ENCODE data around the gene RAD51B.

The RAD51B gene

GRCh38 chr14:68148276-68148675, 328.7 kb downstream of the RAD51B start:
- TF ChIP-seq, protein P1, sequence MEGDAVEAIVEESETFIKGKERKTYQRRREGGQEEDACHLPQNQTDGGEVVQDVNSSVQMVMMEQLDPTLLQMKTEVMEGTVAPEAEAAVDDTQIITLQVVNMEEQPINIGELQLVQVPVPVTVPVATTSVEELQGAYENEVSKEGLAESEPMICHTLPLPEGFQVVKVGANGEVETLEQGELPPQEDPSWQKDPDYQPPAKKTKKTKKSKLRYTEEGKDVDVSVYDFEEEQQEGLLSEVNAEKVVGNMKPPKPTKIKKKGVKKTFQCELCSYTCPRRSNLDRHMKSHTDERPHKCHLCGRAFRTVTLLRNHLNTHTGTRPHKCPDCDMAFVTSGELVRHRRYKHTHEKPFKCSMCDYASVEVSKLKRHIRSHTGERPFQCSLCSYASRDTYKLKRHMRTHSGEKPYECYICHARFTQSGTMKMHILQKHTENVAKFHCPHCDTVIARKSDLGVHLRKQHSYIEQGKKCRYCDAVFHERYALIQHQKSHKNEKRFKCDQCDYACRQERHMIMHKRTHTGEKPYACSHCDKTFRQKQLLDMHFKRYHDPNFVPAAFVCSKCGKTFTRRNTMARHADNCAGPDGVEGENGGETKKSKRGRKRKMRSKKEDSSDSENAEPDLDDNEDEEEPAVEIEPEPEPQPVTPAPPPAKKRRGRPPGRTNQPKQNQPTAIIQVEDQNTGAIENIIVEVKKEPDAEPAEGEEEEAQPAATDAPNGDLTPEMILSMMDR (IDR thresholded peaks at IDR 0.05; ENCODE audit: extremely low read depth, missing control alignments) = no peak
- no peak for DNase-seq (ENCODE audit: low spot score)

DNA sequence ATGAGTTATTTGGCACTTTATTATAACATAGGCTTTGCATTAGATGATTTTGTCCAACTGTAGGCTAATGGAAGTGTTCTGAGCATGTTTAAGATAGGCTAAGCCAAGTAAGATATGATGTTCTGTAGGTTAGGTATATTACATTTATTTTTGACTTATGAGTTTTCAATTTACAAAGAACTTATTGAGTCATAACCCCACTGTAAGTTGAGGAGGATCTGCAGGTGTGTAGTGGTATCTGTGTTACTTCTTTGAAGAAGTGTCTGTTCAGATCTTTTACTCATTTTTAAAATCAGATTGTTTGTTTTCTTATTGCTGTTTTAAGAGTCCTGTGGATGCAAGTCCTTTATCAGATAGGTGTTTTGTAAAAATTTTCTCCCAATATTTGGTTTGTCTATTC, 329.2 kb downstream of the RAD51B start:
- no peak for DNase-seq (ENCODE audit: low spot score)
- TF ChIP-seq, protein P1 (IDR thresholded peaks at IDR 0.05; ENCODE audit: extremely low read depth, missing control alignments) = no peak

DNA sequence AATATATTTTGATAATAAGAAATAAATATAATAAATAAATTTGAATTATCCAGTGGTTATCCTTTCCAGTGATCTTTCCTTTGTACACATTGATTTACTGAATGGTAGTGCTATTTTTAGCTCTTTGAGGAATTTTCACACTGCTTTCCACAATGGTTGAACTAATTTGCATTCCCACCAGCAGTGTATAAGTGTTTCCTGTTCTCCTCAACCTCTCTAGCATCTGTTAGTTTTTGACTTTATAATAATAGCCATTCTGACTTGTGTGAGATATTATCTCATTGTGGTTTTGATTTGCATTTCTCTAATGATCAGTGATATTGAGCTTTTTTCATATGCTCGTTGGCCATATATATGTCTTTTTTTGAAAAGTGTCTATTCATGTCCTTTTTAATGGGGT, 333.7 kb downstream of the RAD51B start:
- DNase-seq (ENCODE audit: low spot score) = no peak
- TF ChIP-seq, protein P1 (IDR thresholded peaks at IDR 0.05; ENCODE audit: extremely low read depth, missing control alignments) = no peak

DNA sequence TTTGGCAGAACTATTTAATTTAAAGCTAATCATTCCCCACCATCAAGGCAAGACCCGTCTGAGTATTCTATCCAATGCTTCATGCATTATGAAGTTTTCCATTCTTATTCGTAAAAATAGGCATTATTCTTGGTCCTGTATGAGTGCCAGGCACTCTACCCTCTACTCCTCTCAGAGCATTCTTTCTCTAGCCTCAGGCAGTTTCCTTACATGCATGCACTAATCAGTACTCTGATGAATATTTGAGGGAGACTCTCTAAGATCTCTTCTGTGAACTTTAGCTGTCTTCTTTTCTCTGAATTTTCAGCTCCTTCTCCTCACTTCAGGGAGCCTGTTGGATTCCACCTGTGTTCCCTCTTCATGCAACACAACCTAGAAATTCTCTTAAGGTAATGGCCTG, 334.7 kb downstream of the RAD51B start:
- TF ChIP-seq, protein P1 (IDR thresholded peaks at IDR 0.05; ENCODE audit: extremely low read depth, missing control alignments) = no peak
- DNase-seq (ENCODE audit: low spot score) = no peak

DNA sequence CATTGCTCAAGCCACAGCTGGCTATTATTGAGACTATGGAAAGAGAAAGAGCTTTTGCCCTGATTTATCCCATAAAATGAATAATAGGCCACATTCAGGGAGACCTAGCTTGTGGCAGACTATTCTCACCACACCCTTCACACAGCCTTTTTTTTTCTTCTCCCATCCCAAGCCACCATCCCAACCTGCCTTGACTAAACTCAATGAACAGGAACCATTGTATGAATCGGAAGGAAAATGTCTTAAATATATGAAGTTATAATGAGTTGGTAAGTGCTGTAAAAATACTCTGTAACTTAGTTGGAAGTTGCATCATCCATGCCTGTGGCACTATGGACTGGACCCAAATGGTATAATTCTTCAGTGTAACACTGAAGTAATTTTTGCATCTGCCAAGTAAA, 338.4 kb downstream of the RAD51B start:
- TF ChIP-seq, protein P1 (IDR thresholded peaks at IDR 0.05; ENCODE audit: extremely low read depth, missing control alignments) = no peak

DNA sequence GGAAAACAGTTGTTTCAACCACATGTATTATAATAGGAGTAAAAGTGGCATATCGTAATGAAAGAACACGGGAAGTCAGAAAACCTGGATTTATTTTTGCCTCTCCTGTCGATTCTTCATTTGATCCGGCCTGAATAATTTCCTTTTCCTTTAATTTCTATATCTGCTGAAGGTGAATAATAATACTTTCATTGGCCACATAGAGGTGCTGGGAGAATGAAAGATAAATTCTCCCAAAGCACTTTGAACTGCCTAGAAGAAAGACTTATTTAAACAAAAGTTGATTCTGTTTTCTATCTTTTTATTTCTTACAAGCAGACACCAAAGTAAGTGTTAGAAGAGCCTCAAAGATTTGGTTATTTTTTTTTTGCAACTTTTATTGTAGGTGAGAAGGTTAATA, 339.1 kb downstream of the RAD51B start:
- no peak for DNase-seq (ENCODE audit: low spot score)
- TF ChIP-seq, protein P1 (IDR thresholded peaks at IDR 0.05; ENCODE audit: extremely low read depth, missing control alignments) = no peak

More for the DNA sequence above, 338.4 kb downstream of the RAD51B start:
- DNase-seq (ENCODE audit: low spot score) = no peak

- no peak for DNase-seq (ENCODE audit: low spot score)
- TF ChIP-seq, protein P1 (IDR thresholded peaks at IDR 0.05; ENCODE audit: extremely low read depth, missing control alignments) = no peak
Observed at GRCh38 chr14:68159701-68160633, 340.4 kb downstream of the RAD51B start.

Measured in GM20000 (cell line).